ENCODE results near the gene AP5S1. TPM values are rescaled to one million over a fixed set of nuclear protein-coding genes. Genes with fewer than 3 reads are reported as not detected.

AP5S1 gene
- total and polyA plus RNA-seq, 10 of the 15 experiments (the other 5 are each of a cell fraction or from before 2014, with no cell fraction given): 3.8 to 13.2 (median 7.8) TPM

GRCh38 chr20:3823881-3824280, 3.5 kb downstream of the AP5S1 start:
- no peak for FAIRE-seq
- TF ChIP-seq KLF5 (IDR thresholded peaks at IDR 0.05; ENCODE audit: partially characterized antibody) (no peak), CHD4 (IDR thresholded peaks at IDR 0.05) (no peak), RUNX3 (IDR thresholded peaks at IDR 0.05; ENCODE audit: low read length) (no peak), POLR2A (IDR thresholded peaks at IDR 0.05; ENCODE audit: low read depth, low read length) (no peak), TCF3 (IDR thresholded peaks at IDR 0.05; ENCODE audit: borderline replicate concordance, insufficient read depth, low read depth, low read length) (no peak), MEF2B (IDR thresholded peaks at IDR 0.05; ENCODE audit: partially characterized antibody, poor library complexity, severe bottlenecking) (no peak), TBL1XR1 (IDR thresholded peaks at IDR 0.05; ENCODE audit: low read depth, low read length) (no peak), MTA3 (IDR thresholded peaks at IDR 0.05; ENCODE audit: borderline replicate concordance, low read length) (no peak), YY1 (IDR thresholded peaks at IDR 0.05; ENCODE audit: low read depth, low read length) (no peak), NBN (IDR thresholded peaks at IDR 0.05) (no peak), PKNOX1 (IDR thresholded peaks at IDR 0.05) (no peak), SREBF2 (IDR thresholded peaks at IDR 0.05; ENCODE audit: low read length) (no peak), ZNF207 (IDR thresholded peaks at IDR 0.05; ENCODE audit: borderline replicate concordance) (no peak), RB1 (IDR thresholded peaks at IDR 0.05; ENCODE audit: borderline replicate concordance) (no peak)
- TF ChIP-seq, protein P1, sequence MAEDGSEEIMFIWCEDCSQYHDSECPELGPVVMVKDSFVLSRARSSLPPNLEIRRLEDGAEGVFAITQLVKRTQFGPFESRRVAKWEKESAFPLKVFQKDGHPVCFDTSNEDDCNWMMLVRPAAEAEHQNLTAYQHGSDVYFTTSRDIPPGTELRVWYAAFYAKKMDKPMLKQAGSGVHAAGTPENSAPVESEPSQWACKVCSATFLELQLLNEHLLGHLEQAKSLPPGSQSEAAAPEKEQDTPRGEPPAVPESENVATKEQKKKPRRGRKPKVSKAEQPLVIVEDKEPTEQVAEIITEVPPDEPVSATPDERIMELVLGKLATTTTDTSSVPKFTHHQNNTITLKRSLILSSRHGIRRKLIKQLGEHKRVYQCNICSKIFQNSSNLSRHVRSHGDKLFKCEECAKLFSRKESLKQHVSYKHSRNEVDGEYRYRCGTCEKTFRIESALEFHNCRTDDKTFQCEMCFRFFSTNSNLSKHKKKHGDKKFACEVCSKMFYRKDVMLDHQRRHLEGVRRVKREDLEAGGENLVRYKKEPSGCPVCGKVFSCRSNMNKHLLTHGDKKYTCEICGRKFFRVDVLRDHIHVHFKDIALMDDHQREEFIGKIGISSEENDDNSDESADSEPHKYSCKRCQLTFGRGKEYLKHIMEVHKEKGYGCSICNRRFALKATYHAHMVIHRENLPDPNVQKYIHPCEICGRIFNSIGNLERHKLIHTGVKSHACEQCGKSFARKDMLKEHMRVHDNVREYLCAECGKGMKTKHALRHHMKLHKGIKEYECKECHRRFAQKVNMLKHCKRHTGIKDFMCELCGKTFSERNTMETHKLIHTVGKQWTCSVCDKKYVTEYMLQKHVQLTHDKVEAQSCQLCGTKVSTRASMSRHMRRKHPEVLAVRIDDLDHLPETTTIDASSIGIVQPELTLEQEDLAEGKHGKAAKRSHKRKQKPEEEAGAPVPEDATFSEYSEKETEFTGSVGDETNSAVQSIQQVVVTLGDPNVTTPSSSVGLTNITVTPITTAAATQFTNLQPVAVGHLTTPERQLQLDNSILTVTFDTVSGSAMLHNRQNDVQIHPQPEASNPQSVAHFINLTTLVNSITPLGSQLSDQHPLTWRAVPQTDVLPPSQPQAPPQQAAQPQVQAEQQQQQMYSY (CRISPR knock-in tag; IDR thresholded peaks at IDR 0.05): no peak
- TF ChIP-seq, protein P2, sequence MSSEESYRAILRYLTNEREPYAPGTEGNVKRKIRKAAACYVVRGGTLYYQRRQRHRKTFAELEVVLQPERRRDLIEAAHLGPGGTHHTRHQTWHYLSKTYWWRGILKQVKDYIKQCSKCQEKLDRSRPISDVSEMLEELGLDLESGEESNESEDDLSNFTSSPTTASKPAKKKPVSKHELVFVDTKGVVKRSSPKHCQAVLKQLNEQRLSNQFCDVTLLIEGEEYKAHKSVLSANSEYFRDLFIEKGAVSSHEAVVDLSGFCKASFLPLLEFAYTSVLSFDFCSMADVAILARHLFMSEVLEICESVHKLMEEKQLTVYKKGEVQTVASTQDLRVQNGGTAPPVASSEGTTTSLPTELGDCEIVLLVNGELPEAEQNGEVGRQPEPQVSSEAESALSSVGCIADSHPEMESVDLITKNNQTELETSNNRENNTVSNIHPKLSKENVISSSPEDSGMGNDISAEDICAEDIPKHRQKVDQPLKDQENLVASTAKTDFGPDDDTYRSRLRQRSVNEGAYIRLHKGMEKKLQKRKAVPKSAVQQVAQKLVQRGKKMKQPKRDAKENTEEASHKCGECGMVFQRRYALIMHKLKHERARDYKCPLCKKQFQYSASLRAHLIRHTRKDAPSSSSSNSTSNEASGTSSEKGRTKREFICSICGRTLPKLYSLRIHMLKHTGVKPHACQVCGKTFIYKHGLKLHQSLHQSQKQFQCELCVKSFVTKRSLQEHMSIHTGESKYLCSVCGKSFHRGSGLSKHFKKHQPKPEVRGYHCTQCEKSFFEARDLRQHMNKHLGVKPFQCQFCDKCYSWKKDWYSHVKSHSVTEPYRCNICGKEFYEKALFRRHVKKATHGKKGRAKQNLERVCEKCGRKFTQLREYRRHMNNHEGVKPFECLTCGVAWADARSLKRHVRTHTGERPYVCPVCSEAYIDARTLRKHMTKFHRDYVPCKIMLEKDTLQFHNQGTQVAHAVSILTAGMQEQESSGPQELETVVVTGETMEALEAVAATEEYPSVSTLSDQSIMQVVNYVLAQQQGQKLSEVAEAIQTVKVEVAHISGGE (CRISPR knock-in tag; IDR thresholded peaks at IDR 0.05): no peak
- no peak for DNase-seq (ENCODE audit: low read depth, low spot score)
- intact Hi-C loops (cut with micrococcal nuclease; ENCODE audit: unreplicated experiment) (no loop called here), in situ Hi-C loops (cut with MboI) (no loop called here)
- Histone ChIP-seq H3K27ac (ENCODE audit: control insufficient read depth, insufficient read depth) (no peak overlapping the region), H4K20me1 (ENCODE audit: control insufficient read depth, insufficient read depth) (no peaks in the 10 kb centered on the region), H3K36me3 (ENCODE audit: control insufficient read depth in 2 of 2, insufficient read depth in 2 of 2, low read length in 1 of 2) (peaks cover 5 to 9% of the 10 kb centered on the region in 2 experiments), H3K4me2 (ENCODE audit: control insufficient read depth, insufficient read depth) (no peak overlapping the region), H3K27me3 (replicated peaks in 1 of 2; ENCODE audit: control insufficient read depth in 2 of 2, insufficient read depth in 2 of 2, low read length in 1 of 2) (no peaks in the 10 kb centered on the region), H3K9me3 (replicated peaks; ENCODE audit: control insufficient read depth, insufficient read depth, low read length) (no peaks in the 10 kb centered on the region), H3K4me3 (no peak overlapping the region), H2AFZ (ENCODE audit: control insufficient read depth, low read depth, low read length) (no peak overlapping the region), H3K79me2 (ENCODE audit: control insufficient read depth, insufficient read depth, low read length) (peaks cover 7% of the 10 kb centered on the region), H3K4me1 (ENCODE audit: control insufficient read depth, insufficient read depth, low read length) (peaks cover 5% of the 10 kb centered on the region), H3K9ac (ENCODE audit: control insufficient read depth, insufficient read depth, low read length) (no peak overlapping the region)
- ChIA-PET POLR2A (no interaction called here), SMC1A (ENCODE audit: uncharacterized antibody, unreplicated experiment) (no interaction called here), RAD21 (ENCODE audit: unreplicated experiment) (no interaction called here), CTCF (interaction anchor here (2.9 kb wide), 1 partner anchor 37 kb away, joined by 8 read pairs; the partner anchor contains the start of gene CENPB)
- ATAC-seq: no peak
- 94% methylated on average over 20 of the region's 20 CpGs for WGBS (ENCODE audit: insufficient coverage, insufficient replicate concordance, low lambda C conversion rate, missing lambda C conversion rate)
- BruUV-seq (replicated peaks): no TSS peak
